Measurements from ENCODE around the gene LRMDA.

DNA sequence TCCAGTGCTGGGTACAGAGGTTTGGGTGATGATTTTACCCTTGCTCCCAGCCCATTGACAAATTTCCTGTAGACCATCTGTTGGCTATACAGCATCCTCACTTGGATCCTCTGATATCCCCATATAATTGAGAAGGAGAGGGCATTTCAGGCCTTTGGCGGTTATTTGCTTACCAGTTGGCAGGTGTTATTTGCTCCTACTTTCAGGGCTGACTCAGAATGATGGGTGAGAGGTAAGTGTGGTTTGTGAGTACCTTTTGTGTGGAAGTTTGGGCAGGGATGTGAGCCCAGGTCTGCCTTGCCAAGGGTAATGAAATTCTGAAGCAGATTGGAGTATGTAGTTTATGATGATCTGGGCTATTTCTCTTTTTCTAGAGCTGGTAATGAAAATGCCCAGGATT, 93.6 kb downstream of the LRMDA start:
- TF ChIP-seq, protein P1, sequence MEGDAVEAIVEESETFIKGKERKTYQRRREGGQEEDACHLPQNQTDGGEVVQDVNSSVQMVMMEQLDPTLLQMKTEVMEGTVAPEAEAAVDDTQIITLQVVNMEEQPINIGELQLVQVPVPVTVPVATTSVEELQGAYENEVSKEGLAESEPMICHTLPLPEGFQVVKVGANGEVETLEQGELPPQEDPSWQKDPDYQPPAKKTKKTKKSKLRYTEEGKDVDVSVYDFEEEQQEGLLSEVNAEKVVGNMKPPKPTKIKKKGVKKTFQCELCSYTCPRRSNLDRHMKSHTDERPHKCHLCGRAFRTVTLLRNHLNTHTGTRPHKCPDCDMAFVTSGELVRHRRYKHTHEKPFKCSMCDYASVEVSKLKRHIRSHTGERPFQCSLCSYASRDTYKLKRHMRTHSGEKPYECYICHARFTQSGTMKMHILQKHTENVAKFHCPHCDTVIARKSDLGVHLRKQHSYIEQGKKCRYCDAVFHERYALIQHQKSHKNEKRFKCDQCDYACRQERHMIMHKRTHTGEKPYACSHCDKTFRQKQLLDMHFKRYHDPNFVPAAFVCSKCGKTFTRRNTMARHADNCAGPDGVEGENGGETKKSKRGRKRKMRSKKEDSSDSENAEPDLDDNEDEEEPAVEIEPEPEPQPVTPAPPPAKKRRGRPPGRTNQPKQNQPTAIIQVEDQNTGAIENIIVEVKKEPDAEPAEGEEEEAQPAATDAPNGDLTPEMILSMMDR (optimal IDR thresholded peaks at IDR 0.05 in 1 of 3, IDR thresholded peaks at IDR 0.05 in 1 of 3, conservative IDR thresholded peaks at IDR 0.05 in 1 of 3; ENCODE audit: extremely low read depth in 1 of 3, insufficient read depth in 2 of 3, low read length in 3 of 3) = no peak
- TF ChIP-seq EZH2 (IDR thresholded peaks at IDR 0.05; ENCODE audit: low read length) = no peak

Measured in keratinocyte (primary cell).